GM19452 (cell line): ENCODE data around the gene SIM1.
A peak's percentile ranks its signal among the peaks of the same experiment; 100 is the strongest.

ENCODE experiments used
- ATAC-seq: cut with Tn5 transposase; IDR thresholded peaks from one replicate; pipeline ENCODE4 v1.9.1; 2021; ENCODE audit not compliant: unreplicated experiment

Gene SIM1

DNA sequence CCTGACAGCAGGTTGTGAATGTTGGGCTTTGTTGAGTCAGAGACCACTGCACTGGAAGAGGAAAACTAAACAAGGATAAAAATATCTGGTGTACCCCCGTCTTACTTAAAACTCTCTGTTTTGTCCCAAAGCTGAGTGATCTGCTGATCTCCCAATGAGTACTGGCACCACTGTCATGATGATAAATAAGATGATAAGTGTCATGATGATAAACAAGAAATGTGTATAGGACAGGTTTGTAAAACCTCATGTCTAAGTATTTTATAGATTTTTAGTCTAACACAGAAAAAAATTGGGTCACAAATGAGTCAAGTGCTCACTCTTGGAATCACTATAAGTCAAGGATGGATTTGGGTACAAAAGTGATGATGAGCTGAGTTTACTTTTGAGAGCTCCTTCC lies 8.5 kb upstream of the SIM1 start:
- no peak for ATAC-seq

DNA sequence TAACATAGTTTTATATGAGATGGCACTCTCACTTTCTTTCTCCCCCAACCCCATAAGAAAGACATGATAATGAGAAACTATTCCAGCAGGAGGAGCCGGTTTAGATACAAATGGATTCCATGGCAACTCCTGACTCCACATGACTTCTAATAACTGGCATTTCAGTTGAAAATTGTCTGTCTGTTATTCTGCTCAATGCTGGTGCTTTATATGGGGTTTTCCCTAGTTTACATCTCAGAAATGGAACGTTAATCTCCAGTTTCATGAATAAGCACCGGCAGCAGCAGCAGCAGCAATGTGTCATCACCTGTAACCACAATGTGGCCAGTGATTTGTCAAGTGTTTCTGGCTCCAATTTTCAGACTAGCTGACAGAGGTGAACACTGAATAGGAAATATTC lies 8.0 kb upstream of the SIM1 start:
- peak; percentile 88 for ATAC-seq

DNA sequence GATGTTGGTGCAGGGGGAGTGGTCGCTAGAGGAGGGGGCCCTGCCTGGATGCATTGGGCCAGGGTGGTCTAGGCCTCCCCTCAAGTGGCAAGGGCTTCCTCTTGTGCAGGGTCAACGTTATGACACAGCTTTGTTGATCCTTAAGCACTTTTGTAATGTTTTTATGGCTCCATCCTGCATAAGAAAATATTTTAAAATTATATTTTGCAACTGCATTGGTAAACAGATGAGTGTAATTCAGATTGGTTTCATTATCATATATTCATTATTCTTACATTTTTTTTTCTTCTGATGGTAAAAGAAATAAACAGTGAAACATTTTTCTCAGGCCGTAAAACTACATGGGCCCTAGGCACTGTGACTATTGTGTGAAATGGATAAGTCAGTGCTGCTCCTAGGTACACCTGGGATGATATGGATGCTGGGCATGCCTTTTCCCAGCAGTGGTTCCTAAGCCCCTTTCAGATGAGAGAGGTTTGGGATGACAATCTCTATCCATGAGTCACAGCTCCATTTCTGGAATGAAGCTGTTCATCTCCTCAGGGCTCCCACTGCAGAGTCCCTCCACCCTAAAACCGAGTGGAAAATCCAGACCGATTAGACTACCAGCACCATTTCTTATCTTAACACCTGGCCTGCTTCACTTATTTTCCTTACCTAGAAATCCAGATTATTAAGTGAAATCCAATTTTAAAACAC lies 5.8 kb upstream of the SIM1 start:
- ATAC-seq, result no peak

DNA sequence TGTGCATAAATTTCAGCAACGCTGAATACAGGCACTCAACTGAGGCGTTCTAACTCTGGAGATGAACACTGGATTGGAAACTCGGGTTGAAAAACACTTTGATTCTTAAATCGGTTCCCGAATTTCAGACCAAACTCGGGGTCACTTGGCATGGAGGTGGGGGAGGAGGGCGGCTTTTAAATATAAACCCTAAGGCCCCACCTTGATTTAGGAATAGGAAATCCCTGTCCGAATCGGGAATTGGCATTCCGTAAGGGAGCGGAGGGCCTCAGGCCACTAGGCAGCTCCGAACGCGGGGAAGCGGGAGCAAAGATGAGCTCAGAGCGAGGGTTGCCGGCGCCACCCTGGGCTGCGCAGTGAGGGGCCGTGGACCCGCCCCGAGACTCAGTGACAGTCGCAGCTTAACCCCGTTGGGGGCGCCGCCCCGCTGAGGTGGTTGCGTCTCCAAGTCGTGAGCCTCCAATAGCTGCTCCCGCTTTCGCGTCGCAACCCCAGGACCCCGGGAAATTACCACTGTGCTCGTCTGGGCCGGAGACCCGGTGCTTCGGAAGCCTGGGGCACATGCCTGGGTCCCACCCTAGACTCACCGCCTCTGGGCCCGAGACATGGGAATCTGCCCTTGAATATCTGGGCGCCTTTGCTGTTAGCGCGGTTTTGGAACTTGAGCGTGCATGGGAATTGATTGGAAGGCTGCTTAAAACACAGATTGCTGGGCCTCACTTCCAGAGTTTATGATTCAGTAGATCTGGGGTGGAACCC lies 4.6 kb upstream of the SIM1 start:
- ATAC-seq, result no peak

DNA sequence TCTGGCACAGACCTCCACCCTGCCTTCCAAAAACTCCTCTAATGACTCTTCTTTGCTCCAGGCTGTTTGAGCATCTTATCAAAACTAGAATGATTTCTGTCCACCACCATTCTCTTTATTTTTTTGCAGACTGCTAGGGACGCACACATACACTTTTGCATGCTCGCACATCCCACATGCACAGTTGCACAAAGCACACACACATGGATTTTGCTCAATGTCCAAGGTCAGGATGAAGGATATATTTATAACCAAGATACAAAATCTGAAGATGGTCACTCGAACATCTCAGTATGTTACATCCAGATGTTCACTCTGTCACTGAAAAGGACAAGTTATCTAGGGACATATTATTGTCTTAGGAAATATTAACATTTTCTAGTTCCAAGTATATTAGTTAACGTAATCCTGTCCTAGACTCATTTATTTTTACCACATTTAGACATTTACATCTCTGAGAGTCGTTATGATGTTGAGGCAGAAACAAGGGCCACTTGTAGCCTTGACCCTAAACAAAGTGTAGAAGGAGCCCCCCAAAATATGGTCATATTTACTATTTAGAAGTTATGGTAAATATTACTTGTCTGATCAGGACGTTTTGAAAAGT lies 3.4 kb upstream of the SIM1 start:
- ATAC-seq, result no peak

DNA sequence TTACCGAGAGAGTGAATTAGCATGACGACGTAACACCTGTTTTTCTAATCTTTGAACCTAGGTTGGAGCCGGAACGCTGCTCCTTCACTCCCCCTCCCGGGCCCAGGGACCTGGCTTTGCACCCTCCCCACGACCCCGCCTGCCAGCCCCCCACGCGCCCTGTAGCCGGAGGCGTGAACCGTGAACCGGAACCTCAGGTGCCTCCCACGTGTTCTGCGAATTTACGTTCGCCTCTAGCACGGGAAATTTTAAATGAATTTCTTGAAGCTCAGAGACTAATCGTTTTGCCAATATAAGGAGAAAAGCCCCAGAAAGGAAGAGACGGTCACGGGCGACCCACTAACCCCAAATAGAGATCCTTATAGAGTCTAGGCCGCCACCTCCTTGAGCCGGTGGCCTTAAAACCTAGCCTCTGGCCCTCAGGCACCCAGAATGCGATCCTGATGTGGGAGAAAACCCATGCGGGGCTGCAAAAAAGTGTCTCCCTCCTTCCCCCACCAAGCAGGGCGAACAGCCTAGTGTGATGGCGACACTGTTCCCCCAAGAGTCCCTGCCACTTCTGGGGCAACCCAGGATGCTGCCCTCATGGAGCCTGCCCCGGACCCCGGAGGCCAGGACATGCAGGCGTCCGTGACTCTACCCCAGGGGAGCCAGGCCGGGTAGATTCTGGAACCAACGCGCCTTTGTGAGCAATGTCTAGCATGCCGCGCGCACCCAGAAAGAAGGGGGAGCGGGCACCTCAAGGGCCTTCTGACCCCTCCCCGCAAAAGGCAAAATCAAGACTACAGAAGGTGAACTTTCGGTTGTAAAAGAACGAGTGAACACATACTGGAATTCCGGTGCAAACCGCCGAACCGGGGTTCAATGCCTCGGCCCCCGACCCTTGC lies 2.7 kb upstream of the SIM1 start:
- no peak for ATAC-seq

DNA sequence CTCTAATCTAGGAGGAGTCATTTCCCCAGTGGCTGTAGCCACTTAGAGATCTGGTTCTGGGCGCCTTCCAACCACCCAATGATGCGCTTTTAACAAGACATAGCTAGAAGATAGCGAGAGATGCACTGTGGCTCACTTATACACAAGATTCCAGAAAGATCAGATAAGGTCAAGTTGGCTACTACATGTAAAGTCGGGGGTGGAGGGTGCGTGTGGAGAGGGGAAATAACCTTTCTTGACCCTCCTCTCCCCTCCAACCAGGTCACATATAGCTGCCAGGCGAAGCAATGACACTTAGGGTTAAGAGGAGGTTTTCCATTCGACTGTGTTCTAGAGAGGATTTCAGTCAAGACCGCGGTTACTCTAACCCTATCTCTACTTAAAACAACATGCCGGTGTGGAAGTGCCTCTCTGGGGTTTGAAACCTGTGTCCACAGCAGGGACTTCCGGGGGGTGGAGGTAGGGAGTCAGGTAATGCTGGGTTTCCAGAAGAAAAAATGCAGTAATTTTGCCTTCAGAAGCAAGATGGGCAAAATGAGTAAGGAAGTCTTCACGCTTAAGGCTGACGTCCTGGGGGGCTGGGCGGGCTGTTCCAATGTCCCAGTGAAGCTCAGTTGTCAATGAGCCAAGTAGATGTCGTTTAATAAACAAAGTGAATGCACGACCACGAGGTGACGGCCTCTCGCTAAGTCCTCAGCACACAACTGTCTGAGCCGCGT lies 1.8 kb upstream of the SIM1 start:
- no peak for ATAC-seq

DNA sequence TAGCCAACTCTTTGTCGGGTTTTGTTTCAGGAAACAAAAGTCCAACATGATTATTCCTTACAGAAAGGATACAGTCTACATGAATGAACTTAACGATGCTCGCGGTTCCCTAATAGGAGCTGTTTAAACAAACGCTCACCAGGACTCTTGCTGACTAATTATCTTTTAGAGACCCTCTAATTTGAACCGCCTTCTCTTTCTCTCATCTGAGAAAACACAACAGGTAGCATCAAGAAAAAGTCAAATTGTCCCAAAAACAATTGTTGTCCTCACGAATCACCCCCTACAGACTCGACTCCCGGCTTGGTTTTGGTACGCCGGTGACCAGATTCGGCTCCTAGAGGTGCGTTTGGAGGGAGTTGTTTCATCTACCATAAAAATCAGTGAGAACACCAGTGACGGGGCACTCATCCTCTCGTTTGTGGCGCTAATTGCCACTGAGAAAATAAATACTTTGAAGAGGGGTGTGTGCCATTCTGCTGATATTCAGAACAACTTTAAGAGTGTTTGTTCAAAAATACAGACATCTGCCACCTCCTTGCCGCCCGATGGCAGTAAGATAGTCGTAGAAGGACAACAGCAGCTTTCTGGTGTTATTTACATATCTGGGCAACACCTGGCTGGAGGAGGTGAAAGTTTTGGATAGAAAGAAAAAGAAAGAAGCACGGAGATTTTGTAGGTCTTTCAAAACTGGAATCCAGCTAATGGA lies 1.1 kb upstream of the SIM1 start:
- no peak for ATAC-seq

DNA sequence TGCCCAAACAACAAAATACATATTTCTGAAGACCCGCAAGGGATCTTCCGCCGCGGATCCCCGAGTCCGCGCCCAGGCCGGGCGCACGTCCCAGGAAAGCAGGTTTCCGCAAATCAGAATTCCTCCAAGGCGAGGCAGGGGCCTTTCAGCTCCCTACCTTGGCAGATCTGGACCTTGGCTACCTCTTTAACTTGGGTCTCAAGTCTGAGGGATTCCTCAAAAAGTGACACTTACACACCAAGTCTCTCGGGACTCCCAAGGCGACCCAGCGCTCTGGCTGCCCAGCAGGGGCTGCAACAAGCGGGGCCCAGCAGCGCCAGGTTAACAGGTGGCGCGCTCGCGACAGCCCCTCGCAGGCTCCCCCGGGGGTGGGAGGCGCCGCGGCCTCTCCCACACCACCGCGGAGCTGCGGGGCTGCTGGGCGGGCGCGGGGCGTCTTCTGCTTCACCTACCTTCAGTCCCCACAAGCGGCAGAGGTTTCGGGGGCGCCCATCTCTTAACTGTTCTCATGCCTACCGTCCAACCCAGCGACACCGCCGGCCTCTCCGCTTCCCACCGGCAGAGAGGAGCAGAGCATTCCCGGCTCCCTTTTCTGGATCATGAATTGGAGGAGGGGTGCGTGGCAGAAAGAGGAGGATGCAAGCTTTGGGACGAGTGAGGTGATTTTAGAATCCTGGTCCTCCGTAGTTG lies 414 bp downstream of the SIM1 start:
- ATAC-seq, result no peak

DNA sequence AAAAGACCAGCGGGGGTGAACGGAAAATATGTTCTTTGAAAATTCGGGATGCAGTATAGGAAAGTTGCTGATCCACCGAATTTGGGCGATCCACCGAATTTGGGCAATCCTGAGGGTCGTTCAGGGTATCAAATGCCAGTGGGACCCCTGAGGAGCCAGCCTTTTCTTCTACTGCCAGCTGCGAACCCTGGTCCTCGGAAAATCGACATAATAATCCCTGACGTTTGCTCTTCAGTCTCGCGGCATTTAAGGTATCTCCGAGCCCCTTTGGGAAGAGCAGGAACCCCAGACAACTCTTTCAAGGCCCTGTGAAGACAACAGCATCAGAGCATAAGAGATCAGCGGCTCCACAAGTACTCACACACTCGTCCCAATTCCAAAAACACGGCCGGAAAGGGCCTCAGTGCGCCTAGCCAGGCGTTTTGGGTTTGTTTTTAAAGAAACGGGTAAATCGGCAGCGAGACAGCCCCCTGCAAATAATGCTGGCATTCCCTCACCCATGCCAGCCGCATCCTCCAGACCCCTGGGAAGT lies 1.0 kb downstream of the SIM1 start:
- ATAC-seq, result no peak

DNA sequence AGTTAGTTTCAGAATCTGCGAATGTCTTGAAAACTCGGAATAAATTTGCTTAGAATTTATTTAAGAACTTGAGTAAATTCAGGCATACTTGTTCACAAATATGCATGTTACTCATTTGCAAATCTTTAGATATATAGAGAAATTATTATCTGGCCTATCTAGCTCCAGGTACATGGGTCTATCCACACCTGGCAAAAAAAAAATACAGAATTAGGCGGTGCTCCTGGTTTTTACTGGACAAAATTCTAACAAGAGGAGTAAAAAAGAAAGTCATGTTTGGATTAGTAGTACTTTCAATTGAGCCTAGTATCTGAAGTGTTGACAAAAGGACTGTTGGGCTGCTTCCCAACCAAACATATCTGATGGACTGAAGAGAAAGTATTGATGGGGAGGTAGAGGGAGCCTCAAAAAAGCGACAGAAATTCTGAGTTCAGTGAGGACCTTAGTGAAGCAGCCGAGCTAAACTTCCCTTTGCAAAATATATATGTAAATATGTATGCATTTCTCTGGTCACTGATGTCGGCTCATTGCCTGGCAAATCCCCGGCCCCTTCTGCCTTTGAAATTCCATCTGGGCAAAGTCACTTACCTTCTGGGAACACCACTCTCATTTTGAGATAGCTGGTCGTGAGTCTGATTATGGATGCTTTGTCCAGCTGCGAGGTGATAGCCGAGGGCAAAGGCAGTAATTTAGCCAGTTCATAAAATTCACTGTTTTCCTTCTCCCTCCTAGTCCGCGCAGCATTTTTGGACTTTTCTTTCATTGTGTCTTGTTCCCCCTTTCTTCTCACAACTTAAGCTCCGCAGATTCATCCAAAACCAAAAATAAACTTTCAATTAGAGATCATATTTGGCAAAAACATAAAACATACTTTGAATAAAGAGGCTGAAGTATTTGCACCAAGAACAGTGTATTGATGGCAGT lies 1.8 kb downstream of the SIM1 start:
- ATAC-seq, result no peak

DNA sequence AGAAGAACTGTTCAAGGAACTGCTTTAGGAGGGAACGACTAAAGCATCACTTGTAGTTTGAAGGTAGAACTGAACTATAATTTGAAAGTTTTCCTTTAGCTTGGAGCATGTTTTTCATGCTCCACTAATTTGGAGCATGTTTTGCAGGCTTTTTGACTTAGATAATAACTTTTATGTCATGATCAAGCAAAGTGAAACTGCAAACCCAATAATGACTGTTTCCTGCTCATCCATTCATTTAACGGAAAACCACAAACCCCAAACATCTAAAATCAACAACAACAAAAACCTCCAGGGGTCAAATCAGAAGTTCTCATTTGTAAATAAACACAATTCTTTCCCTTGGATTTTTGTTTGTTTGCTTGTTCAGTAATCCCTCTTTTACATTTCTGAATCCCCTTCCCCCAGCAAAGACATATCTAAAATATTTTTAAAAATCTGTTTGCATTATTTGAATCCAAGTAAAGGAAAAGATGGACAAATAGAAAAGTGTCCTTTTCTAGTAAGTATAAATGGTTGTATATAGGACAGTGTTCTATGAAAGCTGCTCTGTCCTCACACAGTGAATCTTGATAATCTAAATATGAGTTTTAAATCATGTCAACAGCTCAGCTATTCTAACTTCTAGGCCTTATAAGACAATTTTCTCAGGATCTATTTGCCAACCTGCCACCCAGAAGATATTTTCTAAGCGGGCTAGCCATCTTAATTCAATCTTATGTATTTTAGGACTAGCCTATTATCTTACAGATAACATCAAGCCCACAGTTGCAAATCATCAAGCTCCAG lies 2.6 kb downstream of the SIM1 start:
- no peak for ATAC-seq

DNA sequence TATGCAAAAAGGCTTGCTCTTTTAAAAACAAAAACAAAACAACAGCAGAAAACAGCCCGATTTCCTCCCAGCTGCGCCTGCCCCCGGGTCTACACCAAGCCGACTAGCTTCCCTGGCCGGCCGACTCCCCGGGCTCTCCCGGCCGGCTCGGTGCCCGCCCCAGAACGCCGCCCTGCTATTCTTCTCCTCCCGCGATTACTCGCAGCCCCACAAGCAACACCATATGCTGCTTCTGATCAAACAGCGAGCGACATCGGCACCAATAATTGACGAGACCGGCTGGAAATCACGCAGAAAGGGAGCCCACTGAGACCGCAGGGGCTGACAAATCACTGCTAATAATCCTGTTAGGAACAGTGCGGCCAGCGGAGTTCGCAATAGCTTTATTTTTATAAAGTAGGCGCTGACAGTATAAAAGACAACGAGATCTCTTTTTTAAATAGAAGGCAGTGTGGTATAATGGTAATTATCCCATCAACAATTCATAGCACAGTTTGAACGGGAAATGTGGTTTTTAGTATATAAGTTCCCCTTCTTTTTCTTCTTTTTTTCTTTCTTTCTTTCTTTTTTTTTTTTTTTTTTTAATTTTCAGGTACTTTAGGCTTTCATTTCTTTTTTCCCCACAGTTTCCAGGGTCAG lies 3.3 kb downstream of the SIM1 start:
- ATAC-seq, result no peak

DNA sequence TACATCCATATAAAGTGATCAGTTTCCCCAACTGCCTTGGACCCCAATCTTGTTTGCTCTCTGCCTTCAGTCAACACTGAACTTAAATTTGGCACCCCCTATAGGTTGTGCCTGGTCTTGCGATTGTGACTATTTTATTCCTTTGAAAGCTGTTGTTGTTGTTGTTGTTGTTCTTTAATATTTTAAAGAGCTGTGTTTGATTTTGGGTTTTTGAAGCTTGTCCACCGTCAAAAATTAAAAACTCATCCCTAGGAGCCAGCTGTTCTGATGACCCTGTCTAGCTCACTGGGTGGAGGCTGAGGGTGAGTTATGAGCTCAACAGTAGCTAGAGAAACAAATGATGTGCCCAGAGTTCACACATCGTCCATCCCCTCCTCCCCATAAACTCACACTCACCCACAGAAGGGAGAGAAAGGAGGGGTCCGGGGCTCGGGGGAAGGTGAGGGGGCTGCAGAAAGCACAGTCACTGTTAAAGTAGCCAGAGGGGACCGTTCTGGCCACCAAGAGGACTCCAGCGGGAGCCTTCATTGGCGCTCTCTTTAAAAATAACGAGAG lies 4.0 kb downstream of the SIM1 start:
- ATAC-seq, result no peak

DNA sequence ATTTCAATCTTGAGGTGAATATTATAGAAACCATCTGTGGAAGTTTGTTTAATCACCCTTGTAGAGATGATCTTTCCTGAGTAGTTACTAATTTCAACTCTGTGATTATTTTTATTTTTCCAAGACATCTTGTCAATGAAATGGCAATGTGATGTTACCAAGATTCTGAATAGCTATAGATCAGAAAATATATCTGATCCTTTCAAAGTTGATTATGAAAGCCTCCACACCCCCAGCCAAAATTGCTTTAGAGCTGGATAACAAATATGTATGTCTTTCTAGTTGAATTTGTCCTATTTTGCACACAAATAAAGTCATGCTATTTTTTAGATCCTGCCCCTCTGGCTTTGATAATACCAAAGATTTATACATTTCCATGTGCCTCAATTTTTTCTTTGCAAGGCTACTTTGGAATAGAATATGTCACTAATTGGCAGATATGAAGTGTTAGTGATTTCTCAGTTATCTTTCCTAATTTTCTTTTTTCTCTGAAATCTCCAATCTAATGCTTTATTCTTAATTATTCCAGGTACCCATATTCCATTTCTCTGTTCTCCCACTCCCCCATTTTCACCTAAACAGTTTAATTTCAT lies 5.0 kb downstream of the SIM1 start:
- no peak for ATAC-seq
